K562 (cell line): Measurements from ENCODE around the gene IMMP2L.

Experiments used
- BACH1 ChIP-seq: fragments of 200-800 bp; sonication (Bioruptor generic); IDR thresholded peaks from 2 replicates; pipeline ENCODE4 v1.6.1; 2016; ENCODE audit warnings: missing genetic modification characterization, missing compliant biosample characterization
- CTCF ChIP-seq, 3 experiments: IDR thresholded peaks in 2 of 3; conservative IDR thresholded peaks in 1 of 3; 2 replicates each; pipeline ENCODE4 v1.5.1; 2011 to 2012; ENCODE audit warnings: low read length in 3 of 3, mild to moderate bottlenecking in 3 of 3, control low read depth in 2 of 3, improper control_type of control experiment in 1 of 3, inconsistent platforms in 1 of 3, low read depth in 1 of 3, mixed read lengths in 1 of 3, moderate library complexity in 1 of 3; ENCODE audit not compliant: insufficient read depth in 2 of 3
- E4F1 ChIP-seq: fragments of 250-450 bp; sonication (Bioruptor Pico); IDR thresholded peaks from 2 replicates; pipeline ENCODE4 v1.5.0; 2021; ENCODE audit warnings: mild to moderate bottlenecking, borderline replicate concordance
- MXI1 ChIP-seq: IDR thresholded peaks from 2 replicates; pipeline ENCODE4 v1.6.1; 2011; ENCODE audit warnings: low read depth, mild to moderate bottlenecking, improper control_type of control experiment, low read length
- NCOA2 ChIP-seq, 2 experiments: fragments of 450-650 bp; IDR thresholded peaks; 2 replicates each; pipeline ENCODE4 v1.6.1; 2018; ENCODE audit warnings: mild to moderate bottlenecking in 2 of 2, moderate library complexity in 1 of 2; ENCODE audit not compliant: partially characterized antibody in 2 of 2
- POU5F1 ChIP-seq: fragments of 150-350 bp; IDR thresholded peaks from 2 replicates; pipeline ENCODE4 v1.6.1; 2014; ENCODE audit warnings: borderline replicate concordance, low read length, low read depth, mild to moderate bottlenecking; ENCODE audit not compliant: partially characterized antibody
- PURB ChIP-seq: sonication (generic); formaldehyde crosslinking; IDR thresholded peaks from 2 replicates; pipeline ENCODE4 v1.9.0; 2021; ENCODE audit warnings: low read depth, mild to moderate bottlenecking, missing genetic modification reagents
- SNIP1 ChIP-seq: fragments of 450-650 bp; IDR thresholded peaks from 2 replicates; pipeline ENCODE4 v1.7.1; 2017; ENCODE audit warnings: low read depth, mild to moderate bottlenecking
- SRF ChIP-seq, 2 experiments: fragments of 250-450, 450-650 bp in 1 of 2; sonication (Bioruptor Pico) in 1 of 2; sonication (generic) in 1 of 2; formaldehyde crosslinking; IDR thresholded peaks; 2 replicates each; pipeline versions ENCODE4 v1.5.0 to v1.5.1; 2020 to 2022; ENCODE audit warnings: mild to moderate bottlenecking in 1 of 2, missing genetic modification reagents in 1 of 2
- TAF15 ChIP-seq: fragments of 200-400 bp; formaldehyde crosslinking; IDR thresholded peaks from 2 replicates; pipeline ENCODE4 v1.6.1; 2017; ENCODE audit warnings: mild to moderate bottlenecking, low read depth, low read length, moderate library complexity
- TFAP4 ChIP-seq: sonication (generic); formaldehyde crosslinking; IDR thresholded peaks from 2 replicates; pipeline ENCODE4 v1.8.0; 2022; ENCODE audit warnings: missing genetic modification reagents, mild to moderate bottlenecking, moderate library complexity, borderline replicate concordance
- ZBTB17 ChIP-seq: fragments of 450-650 bp; formaldehyde crosslinking; IDR thresholded peaks from 2 replicates; pipeline ENCODE4 v1.4.0; 2020; ENCODE audit warnings: mild to moderate bottlenecking
- ZNF384 ChIP-seq: IDR thresholded peaks from 2 replicates; pipeline ENCODE4 v1.6.1; 2012; ENCODE audit warnings: low read depth, low read length, improper control_type of control experiment

GRCh38 chr7:110948280-110948679, 614.0 kb downstream of the IMMP2L start:
- no peak for TF ChIP-seq TAF15
- no peak for TF ChIP-seq ZBTB17 (CRISPR knock-in tag)
- no peak for TF ChIP-seq SNIP1
- no peak for TF ChIP-seq SRF (CRISPR knock-in tag; IDR thresholded peaks at IDR 0.05)
- no peak for TF ChIP-seq NCOA2 (IDR thresholded peaks at IDR 0.05; ENCODE audit: partially characterized antibody in 2 of 2)
- TF ChIP-seq CTCF (IDR thresholded peaks at IDR 0.05 in 2 of 3, conservative IDR thresholded peaks at IDR 0.05 in 1 of 3; ENCODE audit: insufficient read depth in 2 of 3, low read depth in 1 of 3, low read length in 3 of 3): no peak
- no peak for TF ChIP-seq MXI1
- TF ChIP-seq E4F1: no peak
- no peak for TF ChIP-seq ZNF384
- TF ChIP-seq TFAP4 (CRISPR knock-in tag): no peak
- no peak for TF ChIP-seq POU5F1
- TF ChIP-seq PURB (CRISPR knock-in tag): no peak
- TF ChIP-seq BACH1: no peak
